Pancreas (tissue), 10 donors: ENCODE data around the gene PA2G4. TPM values are rescaled to one million over a fixed set of nuclear protein-coding genes. Genes with fewer than 3 reads are reported as not detected.

Experiments used
- ATAC-seq, 4 donors: fragments of 200-7000 bp; cut with Tn5 transposase; one replicate each; pipeline versions ENCODE4 v1.8.0 to v1.9.1; 2020; ENCODE audit warnings: mild to moderate bottlenecking in 4 of 4, moderate library complexity in 4 of 4
- DNase-seq, 6 donors: peaks; one replicate each; pipeline ENCODE4 v3.0.0-alpha.2; 2020
- FAIRE-seq: peaks from 2 replicates; lab custom pipeline; 2012; peaks lifted over from hg19 to GRCh38; lab: Jason Lieb, UNC
- H3K27ac ChIP-seq, 4 donors: fragments of 200-600 bp; sonication (generic); 1 replicate in 3 of 4; 2 replicates in 1 of 4; pipeline versions ENCODE4 v1.5.0 to v1.8.0; 2020
- H3K27me3 ChIP-seq, 4 donors: fragments of 200-600 bp; one replicate each; pipeline ENCODE4 v1.8.0; 2021
- H3K36me3 ChIP-seq, 3 donors: fragments of 200-600 bp; sonication (generic) in 1 of 3; one replicate each; pipeline versions ENCODE4 v1.5.0 to v1.8.0; 2020 to 2021
- H3K4me1 ChIP-seq, 3 donors: fragments of 200-600 bp; one replicate each; pipeline ENCODE4 v1.8.0; 2021
- H3K4me3 ChIP-seq, 4 donors: fragments of 200-600 bp; sonication (generic) in 2 of 4; one replicate each; pipeline versions ENCODE4 v1.5.0 to v1.8.0; 2020 to 2021
- H3K9me3 ChIP-seq, 4 donors: fragments of 200-600 bp; one replicate each; pipeline ENCODE4 v1.8.0; 2021
- CTCF ChIP-seq, 4 donors: fragments of 200-600 bp; sonication (generic) in 3 of 4; IDR thresholded peaks; one replicate each; pipeline versions ENCODE4 v1.5.0 to v1.8.0; 2021; ENCODE audit warnings: antibody characterized with exemption in 4 of 4
- WGBS, 2 donors: extraction: QIAGEN DNeasy Blood & Tissue Kit; methylation state at CpG; one replicate each; pipeline ENCODE4 v1.1.7; 2013; 5-methylcytosine and 5-hydroxymethylcytosine counted together
- intact Hi-C, 3 donors: fragments of 100-400 bp; cut with DNase I; formaldehyde crosslinking; loops; one replicate each; pipeline versions ENCODE4 v1.11.1 to v1.14.2; 2022
- polyA plus RNA-seq, 2 donors: library from polyadenylated mRNA; stranded (reverse); fragments of 200-250 nt; gene quantifications; one replicate each; pipeline ENCODE4 v1.2.3, GENCODE V29; 2013
- total RNA-seq, 6 donors: library from RNA; stranded (reverse); fragmentation: NEBNext Ultra II Directional in 4 of 6; extraction: Animal tissue kit (Norgen Biotek cat#: 25700) in 4 of 6; gene quantifications; one replicate each; pipeline versions ENCODE4 v1.2.1 to v1.2.4, GENCODE V29; 2021 to 2023
- donor health status: healthy with polysubstance abuse.
- donor health status: DM: no; HTN: no; CAD: no; lungs with moderate emphysema.
- donor health status: DM: no; HTN: no; CAD: no.
- donor health status: control.
- donor health status: control.
- donor health status: Bipolar disorder and iron deficiency.
- donor health status: DM: yes; HTN: yes; CAD: no.
- donor health status: DM: no; HTN: no; CAD: no.
- donor health status: DM: no; HTN: no; CAD: no.
- donor health status: DM: yes; HTN: yes; CAD: no.

PA2G4 gene
- total and polyA plus RNA-seq, 8 donors = 30.1 to 59.8 (median 41.8) TPM

DNA sequence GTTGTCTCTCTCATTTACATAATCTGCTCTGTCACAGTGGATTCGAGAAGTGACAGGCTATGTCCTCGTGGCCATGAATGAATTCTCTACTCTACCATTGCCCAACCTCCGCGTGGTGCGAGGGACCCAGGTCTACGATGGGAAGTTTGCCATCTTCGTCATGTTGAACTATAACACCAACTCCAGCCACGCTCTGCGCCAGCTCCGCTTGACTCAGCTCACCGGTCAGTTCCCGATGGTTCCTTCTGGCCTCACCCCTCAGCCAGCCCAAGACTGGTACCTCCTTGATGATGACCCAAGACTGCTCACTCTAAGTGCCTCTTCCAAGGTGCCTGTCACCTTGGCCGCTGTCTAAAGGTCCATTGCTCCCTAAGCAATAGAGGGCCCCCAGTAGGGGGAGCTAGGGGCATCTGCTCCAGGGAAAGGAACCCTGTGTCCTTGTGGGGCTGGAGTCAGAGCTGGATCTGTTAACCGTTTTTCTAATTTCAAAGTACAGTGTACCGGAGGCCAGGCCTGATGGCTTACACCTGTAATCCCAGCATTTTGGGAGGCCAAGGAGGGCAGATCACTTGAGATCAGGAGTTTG is 19.3 kb upstream of the PA2G4 start:
- H3K9me3 ChIP-seq = no peaks in the 10 kb centered on the region

DNA sequence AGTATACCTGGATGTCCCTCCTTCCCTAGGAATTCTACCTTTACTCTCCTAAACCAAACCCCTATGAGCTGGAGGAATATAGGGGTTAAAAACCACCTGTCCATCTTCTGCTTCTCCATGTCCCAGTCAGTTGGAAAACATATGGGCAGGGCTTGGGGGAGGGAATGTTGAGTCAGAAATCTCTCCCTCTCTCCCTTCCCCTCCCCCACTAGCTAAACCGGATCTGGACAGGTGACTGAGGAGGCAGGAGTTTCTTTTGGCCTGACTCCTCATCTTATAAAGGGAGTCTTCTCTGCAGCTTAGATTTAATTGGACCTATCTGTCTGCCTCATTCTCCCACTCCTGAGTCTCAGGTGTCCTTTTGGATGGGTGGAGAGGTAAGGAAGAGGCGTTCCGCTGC is 18.3 kb upstream of the PA2G4 start:
- H3K27me3 ChIP-seq = no peaks in the 10 kb centered on the region
- intact Hi-C loops = no loop called here
- WGBS, 2 donors = 56 to 57% methylated on average over 3 of the region's 3 CpGs
- peaks cover 20 to 31% (median 30%) of the 10 kb centered on the region in 3 donors for H3K4me1 ChIP-seq
- no peak overlapping the region for H3K4me3 ChIP-seq
- peak overlapping the region in 2 of 4 donors; percentile 10 to 36 for H3K27ac ChIP-seq
- H3K36me3 ChIP-seq = peaks cover 0 to 38% (median 0%) of the 10 kb centered on the region in 3 donors
- FAIRE-seq = no peak
- peak; percentile 14 to 38 (median 29) for ATAC-seq
- DNase-seq = peak in 4 of 6 donors; percentile 51 to 79 (median 71)
- no peaks in the 10 kb centered on the region for H3K9me3 ChIP-seq
- TF ChIP-seq CTCF (IDR thresholded peaks at IDR 0.05) = no peak

More for the DNA sequence above, 19.3 kb upstream of the PA2G4 start:
- H3K4me1 ChIP-seq = peaks cover 20 to 31% (median 30%) of the 10 kb centered on the region in 3 donors
- peak overlapping the region in 1 of 4 donors; percentile 20 for H3K27ac ChIP-seq
- intact Hi-C loops = no loop called here
- WGBS, 2 donors = 66 to 78% methylated on average over 15 of the region's 15 CpGs
- peaks cover 0 to 37% (median 0%) of the 10 kb centered on the region in 3 donors for H3K36me3 ChIP-seq
- ATAC-seq = no peak
- TF ChIP-seq CTCF (IDR thresholded peaks at IDR 0.05) = no peak
- H3K4me3 ChIP-seq = no peak overlapping the region
- no peak for FAIRE-seq
- H3K27me3 ChIP-seq = no peaks in the 10 kb centered on the region
- peak in 2 of 6 donors; percentile 29 to 44 for DNase-seq

DNA sequence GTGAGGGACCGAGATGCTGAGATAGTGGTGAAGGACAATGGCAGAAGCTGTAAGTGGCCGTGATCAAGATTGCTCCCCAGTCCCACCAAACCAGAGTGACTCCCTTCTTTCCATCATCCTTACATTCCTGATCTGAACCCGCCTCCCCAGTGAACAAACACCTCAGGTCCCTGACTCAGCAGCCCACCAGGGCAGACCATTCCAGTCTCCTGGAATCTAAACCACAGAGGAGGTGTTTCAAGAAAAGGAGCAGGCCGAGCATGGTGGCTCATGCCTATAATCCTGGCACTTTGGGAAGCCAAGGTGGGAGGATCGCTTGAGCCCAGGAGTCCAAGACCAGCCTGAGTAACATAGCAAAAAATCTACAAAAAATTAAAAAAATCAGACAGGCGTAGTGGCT is 17.8 kb upstream of the PA2G4 start:
- ATAC-seq (no peak), DNase-seq (no peak), FAIRE-seq (no peak)
- intact Hi-C loops = no loop called here
- peaks cover 0 to 38% (median 0%) of the 10 kb centered on the region in 3 donors for H3K36me3 ChIP-seq
- peaks cover 20 to 31% (median 30%) of the 10 kb centered on the region in 3 donors for H3K4me1 ChIP-seq
- no peak overlapping the region for H3K4me3 ChIP-seq
- H3K27ac ChIP-seq = peak overlapping the region in 2 of 4 donors; percentile 10 to 36
- WGBS, 2 donors = 65 to 67% methylated on average over 6 of the region's 6 CpGs
- no peaks in the 10 kb centered on the region for H3K27me3 ChIP-seq
- H3K9me3 ChIP-seq = no peaks in the 10 kb centered on the region
- no peak for TF ChIP-seq CTCF (IDR thresholded peaks at IDR 0.05)

DNA sequence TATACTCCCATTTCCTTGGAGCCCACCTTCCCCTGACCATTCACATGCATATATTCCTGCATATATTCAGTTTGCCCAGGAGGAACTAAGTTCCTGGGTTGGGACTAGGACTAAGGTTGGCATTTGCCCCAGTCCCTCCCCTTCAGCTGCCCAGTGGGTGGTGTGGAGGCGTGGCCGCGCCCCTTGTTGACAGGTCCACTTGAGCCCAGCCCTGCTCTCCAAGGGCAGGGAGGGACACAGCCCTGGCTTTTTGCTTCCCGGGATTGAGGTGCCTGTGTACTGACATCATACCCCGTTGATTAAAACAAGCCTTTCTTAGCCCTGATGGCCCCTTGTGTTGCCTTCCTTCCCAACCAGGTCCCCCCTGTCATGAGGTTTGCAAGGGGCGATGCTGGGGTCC is 17.1 kb upstream of the PA2G4 start:
- peaks cover 0 to 38% (median 0%) of the 10 kb centered on the region in 3 donors for H3K36me3 ChIP-seq
- FAIRE-seq (no peak), ATAC-seq (peak; percentile 91 to 95 (median 94)), DNase-seq (peak; percentile 87 to 96 (median 94))
- peaks cover 20 to 31% (median 30%) of the 10 kb centered on the region in 3 donors for H3K4me1 ChIP-seq
- H3K27me3 ChIP-seq = no peaks in the 10 kb centered on the region
- intact Hi-C loops = no loop called here
- H3K27ac ChIP-seq = peak overlapping the region in 2 of 4 donors; percentile 55 to 63
- no peaks in the 10 kb centered on the region for H3K9me3 ChIP-seq
- H3K4me3 ChIP-seq = no peak overlapping the region
- 17 to 32% methylated on average over 6 of the region's 6 CpGs for WGBS, 2 donors
- TF ChIP-seq CTCF (IDR thresholded peaks at IDR 0.05) = no peak

DNA sequence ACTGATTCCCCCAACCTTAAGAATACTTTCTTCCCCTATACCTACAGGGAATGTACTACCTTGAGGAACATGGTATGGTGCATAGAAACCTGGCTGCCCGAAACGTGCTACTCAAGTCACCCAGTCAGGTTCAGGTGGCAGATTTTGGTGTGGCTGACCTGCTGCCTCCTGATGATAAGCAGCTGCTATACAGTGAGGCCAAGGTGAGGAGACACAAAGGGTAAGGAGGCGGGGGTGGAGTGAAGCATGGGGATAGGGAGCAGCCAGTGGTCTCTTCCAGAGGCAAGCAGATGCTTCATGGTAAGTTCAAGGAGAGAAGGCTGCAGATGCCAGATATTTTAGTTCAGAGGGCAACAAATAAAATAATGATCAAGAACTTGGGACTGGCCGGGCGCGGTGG is 6.6 kb upstream of the PA2G4 start:
- H3K36me3 ChIP-seq = peaks cover 0 to 92% (median 17%) of the 10 kb centered on the region in 3 donors
- WGBS, 2 donors = 84 to 87% methylated on average over 6 of the region's 6 CpGs
- no peaks in the 10 kb centered on the region for H3K27me3 ChIP-seq
- ATAC-seq = no peak
- H3K4me3 ChIP-seq = no peak overlapping the region
- H3K4me1 ChIP-seq = no peaks in the 10 kb centered on the region
- intact Hi-C loops = no loop called here
- DNase-seq = no peak
- H3K9me3 ChIP-seq = no peaks in the 10 kb centered on the region
- no peak for FAIRE-seq
- H3K27ac ChIP-seq = no peak overlapping the region
- TF ChIP-seq CTCF (IDR thresholded peaks at IDR 0.05) = no peak
